ENCODE data around the gene MIB2.
"Not testable (repeated sequence)": the region's sequence is repeated elsewhere in the genome, so short reads cannot be mapped to it uniquely, and the experiment has no call there.

Gene MIB2

GRCh38 chr1:1630191-1630964 lies 15.1 kb downstream of the MIB2 start:
- peak; percentile 100 for DNase-seq (ENCODE audit: low spot score)
- TF ChIP-seq, protein P1, sequence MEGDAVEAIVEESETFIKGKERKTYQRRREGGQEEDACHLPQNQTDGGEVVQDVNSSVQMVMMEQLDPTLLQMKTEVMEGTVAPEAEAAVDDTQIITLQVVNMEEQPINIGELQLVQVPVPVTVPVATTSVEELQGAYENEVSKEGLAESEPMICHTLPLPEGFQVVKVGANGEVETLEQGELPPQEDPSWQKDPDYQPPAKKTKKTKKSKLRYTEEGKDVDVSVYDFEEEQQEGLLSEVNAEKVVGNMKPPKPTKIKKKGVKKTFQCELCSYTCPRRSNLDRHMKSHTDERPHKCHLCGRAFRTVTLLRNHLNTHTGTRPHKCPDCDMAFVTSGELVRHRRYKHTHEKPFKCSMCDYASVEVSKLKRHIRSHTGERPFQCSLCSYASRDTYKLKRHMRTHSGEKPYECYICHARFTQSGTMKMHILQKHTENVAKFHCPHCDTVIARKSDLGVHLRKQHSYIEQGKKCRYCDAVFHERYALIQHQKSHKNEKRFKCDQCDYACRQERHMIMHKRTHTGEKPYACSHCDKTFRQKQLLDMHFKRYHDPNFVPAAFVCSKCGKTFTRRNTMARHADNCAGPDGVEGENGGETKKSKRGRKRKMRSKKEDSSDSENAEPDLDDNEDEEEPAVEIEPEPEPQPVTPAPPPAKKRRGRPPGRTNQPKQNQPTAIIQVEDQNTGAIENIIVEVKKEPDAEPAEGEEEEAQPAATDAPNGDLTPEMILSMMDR (IDR thresholded peaks at IDR 0.05; ENCODE audit: borderline replicate concordance, control extremely low read depth, extremely low read depth, insufficient read depth, missing control alignments) = peak; percentile 3
- in situ Hi-C loops (cut with MboI; ENCODE audit: low sequenced_read_pairs, unreplicated experiment) = no loop called here

GRCh38 chr1:1630965-1631781 lies 15.9 kb downstream of the MIB2 start:
- in situ Hi-C loops (cut with MboI; ENCODE audit: low sequenced_read_pairs, unreplicated experiment) = no loop called here
- TF ChIP-seq, protein P1 (IDR thresholded peaks at IDR 0.05; ENCODE audit: borderline replicate concordance, control extremely low read depth, extremely low read depth, insufficient read depth, missing control alignments) = no peak
- no peak for DNase-seq (ENCODE audit: low spot score)

DNA sequence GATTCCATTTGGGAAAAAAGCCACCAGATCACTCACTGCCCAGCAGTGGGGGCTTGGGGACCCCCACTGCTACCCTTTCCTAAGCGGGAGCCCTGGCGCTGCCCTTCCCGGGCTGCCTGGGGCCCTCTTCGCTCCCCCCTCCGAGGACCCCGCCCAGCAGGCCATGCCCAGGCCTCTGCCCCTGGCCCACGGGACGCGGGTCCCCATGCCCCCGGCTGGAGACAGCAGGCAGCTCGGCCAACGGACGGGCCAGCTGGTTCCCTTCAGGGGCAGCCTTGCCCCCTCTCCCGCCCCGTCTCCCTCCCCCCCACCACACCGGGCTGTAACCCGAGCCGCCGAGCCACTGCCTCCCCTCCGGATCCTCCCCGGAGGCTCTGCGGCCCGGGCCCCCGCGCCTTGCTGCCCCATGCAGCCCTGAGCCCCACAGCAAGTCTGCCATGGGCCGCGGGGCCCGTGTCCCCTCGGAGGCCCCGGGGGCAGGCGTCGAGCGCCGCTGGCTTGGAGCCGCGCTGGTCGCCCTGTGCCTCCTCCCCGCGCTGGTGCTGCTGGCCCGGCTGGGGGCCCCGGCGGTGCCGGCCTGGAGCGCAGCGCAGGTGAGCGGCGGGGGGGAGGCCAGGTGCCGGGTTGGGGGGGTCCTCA lies 16.6 kb downstream of the MIB2 start, which contains the start of gene MMP23B:
Gene MMP23B, plus strand, starts transcription at position 392 of the 639 bp plus-strand sequence. Its CDS starts 46 bp downstream, at position 438.
- in situ Hi-C loops (cut with MboI; ENCODE audit: low sequenced_read_pairs, unreplicated experiment) = no loop called here
- DNase-seq (ENCODE audit: low spot score) = no peak
- TF ChIP-seq, protein P1 (IDR thresholded peaks at IDR 0.05; ENCODE audit: borderline replicate concordance, control extremely low read depth, extremely low read depth, insufficient read depth, missing control alignments) = no peak

DNA sequence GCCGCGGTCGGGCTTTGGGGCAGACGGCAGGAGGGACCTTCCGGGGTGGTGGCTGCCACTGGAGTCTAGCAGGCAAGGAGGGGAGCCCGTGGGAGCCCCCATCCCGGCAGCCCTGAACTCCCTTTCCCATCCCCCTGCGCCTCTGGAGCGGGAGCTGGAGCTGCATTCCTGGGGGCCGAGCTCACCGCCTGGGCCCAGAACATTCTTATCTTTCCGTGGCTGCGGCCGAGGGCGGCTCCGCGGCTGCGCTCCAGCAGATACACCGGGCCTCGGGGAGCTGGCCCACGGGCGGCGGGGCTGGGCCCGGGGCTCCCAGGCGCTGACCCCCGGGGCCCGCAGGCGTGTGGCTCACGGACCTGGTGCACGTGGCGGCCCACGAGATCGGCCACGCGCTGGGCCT lies 18.1 kb downstream of the MIB2 start:
- in situ Hi-C loops (cut with MboI; ENCODE audit: low sequenced_read_pairs, unreplicated experiment) = not testable (repeated sequence)

DNA sequence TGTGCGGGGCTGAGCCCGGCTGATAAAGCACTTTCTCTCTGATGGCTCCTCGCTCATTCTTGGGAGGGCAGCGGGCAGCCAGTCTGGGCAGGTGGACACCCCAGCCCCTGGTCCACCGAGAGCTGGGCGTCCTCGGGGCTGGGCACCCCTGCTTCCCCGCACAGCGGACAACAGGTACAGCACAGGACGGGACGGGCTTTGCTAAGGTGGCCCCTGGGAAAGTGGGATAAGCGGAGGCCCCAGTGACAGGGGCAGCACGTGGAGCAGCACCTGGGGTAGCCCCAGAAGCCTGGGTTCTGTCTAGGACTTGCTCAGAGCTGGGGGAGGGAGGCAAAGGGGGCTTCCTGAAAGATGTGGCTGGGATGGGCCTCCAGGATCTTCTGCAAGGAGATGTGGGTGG lies 19.3 kb downstream of the MIB2 start:
- DNase-seq (ENCODE audit: low spot score) = not testable (repeated sequence)

More for the DNA sequence above, 18.1 kb downstream of the MIB2 start:
- DNase-seq (ENCODE audit: low spot score) = not testable (repeated sequence)

GRCh38 chr1:1636621-1637478 lies 21.6 kb downstream of the MIB2 start:
- DNase-seq (ENCODE audit: low spot score); in situ Hi-C loops (cut with MboI; ENCODE audit: low sequenced_read_pairs, unreplicated experiment): not testable (repeated sequence)

More for the DNA sequence above, 19.3 kb downstream of the MIB2 start:
- in situ Hi-C loops (cut with MboI; ENCODE audit: low sequenced_read_pairs, unreplicated experiment) = not testable (repeated sequence)

DNA sequence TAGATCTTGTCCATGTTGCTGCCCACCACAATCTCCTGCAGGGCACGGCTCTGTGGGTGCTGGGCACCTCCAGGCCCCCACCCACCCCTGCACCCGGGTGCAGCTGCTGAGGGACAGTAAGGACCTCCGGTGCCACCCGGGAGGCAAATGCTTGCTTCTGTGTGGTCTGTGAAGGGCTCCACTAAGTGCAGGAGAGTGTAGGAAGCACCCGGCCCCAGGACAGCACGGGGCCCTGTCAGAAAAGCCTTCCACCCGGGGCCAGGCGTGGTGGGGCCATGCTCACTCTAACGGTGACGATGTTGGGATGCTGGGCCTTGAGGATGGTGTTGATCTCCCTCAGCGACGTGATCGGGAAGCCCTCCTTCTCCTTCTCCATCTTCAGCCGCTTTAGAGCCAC lies 22.2 kb downstream of the MIB2 start:
- in situ Hi-C loops (cut with MboI; ENCODE audit: low sequenced_read_pairs, unreplicated experiment); DNase-seq (ENCODE audit: low spot score): not testable (repeated sequence)

DNA sequence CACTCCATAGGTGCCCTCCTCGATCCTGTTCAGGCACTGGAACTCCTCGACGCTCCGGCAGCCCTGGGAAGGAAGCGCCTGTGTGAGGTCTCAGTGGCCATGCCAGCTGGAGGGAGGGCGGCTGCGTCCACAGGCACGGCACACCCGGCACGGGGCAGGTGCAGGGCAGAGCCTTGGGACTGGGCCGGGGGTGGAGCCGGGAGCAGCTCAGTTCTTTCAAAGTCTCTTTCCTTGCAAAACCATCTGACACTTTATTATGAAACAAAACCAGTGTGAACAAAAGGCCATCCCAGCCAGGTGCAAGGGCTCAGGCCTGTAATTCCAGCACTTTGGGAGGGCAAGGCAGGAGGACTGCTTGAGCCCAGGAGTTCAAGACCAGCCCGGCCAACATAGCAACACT lies 23.2 kb downstream of the MIB2 start:
- in situ Hi-C loops (cut with MboI; ENCODE audit: low sequenced_read_pairs, unreplicated experiment) = not testable (repeated sequence)

GRCh38 chr1:1639368-1639767 lies 24.1 kb downstream of the MIB2 start:
- in situ Hi-C loops (cut with MboI; ENCODE audit: low sequenced_read_pairs, unreplicated experiment); DNase-seq (ENCODE audit: low spot score): not testable (repeated sequence)

More for the DNA sequence above, 23.2 kb downstream of the MIB2 start:
- DNase-seq (ENCODE audit: low spot score) = not testable (repeated sequence)

DNA sequence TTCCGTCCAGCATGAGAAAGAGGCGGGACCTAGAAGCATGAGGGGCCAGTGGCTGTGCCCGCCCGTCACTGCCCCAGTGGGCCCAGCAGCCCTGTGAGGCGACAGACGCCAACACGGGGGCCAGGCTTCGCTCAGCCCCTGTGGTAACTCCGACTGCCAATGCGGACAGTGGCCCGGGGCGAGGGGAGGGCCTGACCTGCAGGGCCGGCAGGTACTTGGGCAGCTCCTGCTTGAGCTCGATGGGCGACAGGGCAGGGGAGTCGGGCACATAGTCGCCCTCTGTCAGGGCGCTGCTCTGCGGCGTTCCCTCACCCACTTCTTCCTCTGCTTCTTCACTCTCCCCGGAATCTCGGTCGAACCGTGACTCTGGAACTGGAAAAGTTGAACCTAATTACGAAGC lies 24.8 kb downstream of the MIB2 start:
- in situ Hi-C loops (cut with MboI; ENCODE audit: low sequenced_read_pairs, unreplicated experiment) = not testable (repeated sequence)

DNA sequence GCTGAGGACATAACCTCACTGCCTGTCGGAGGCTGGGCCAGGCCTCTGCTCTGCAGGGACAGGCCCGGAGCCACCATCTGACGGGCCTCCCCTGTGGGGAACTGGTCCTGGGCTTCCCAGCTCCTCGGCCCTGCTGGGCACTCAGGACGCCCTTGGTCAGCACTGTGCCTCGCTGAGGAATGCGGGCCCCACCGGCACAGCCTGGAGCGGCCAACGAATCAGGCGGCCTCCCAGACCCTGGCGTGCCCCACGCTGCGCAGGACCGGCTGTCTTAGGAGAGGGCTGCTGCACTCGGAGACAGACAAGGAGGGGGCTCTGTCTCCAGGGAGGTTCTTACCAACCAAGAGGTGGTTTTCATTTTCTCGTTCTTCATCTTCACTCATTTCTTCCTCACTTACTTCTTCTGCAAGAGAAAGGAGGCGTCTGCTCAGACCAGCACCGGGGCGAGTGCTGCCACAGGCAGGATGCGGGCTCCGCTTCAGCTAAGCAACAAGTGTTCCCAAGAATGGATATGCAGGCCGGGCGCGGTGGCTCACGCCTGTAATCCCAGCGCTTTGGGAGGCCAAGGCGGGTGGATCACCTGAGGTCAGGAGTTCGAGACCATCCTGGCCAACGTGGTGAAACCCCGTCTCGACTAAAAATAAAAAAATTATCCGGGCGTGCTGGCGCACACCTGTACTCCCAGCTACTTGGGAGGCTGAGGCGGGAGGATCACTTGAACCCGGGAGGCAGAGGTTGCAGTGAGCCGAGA lies 25.6 kb downstream of the MIB2 start:
- DNase-seq (ENCODE audit: low spot score); in situ Hi-C loops (cut with MboI; ENCODE audit: low sequenced_read_pairs, unreplicated experiment): not testable (repeated sequence)

More for the DNA sequence above, 24.8 kb downstream of the MIB2 start:
- DNase-seq (ENCODE audit: low spot score) = not testable (repeated sequence)

GRCh38 chr1:1646326-1646725 lies 31.0 kb downstream of the MIB2 start:
- DNase-seq (ENCODE audit: low spot score); in situ Hi-C loops (cut with MboI; ENCODE audit: low sequenced_read_pairs, unreplicated experiment): not testable (repeated sequence)
